ENCODE data around the gene PRPH2. TPM values are rescaled to one million over a fixed set of nuclear protein-coding genes. Genes with fewer than 3 reads are reported as not detected.
A peak's percentile ranks its signal among the peaks of the same experiment; 100 is the strongest.

The PRPH2 gene
- total RNA-seq, 4 donors from 2014 or later, result 0.59 to 11.4 (median 3.6) TPM

DNA sequence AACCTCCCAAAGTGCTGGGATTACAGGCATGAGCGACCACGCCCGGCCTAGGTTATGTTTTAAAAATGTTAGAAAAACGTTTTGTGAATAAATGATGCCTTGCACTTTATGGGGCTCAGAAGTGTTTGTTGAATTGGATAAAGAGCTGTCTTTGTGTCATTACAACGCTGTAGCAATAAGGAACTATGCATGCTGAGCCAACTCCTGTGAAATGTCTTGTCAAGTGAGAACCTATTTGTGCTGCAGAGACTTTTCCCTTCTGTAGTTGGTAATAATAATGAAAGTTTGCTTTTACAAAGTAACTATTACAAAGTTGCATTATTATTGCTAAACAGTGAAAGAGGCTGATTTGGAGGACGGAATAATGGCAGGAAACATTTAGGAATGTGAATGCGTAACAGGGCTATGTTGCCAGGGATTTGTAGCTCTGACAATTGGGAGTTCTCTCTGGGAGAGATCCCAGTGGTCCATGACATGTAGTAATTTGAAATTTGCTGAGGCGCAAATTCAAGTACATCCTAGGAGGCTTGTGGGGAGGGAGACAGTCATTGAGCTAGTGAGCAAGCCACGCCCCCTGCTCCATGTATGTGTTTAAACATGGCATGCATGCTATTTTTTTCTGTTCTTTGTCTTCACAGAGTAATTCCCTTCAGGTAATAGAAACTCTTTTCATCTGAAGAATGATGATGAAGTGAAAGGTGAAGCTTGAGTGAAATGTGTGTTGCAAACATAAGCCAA lies 42.7 kb upstream of the PRPH2 start:
- H3K27ac ChIP-seq, result no peak overlapping the region
- WGBS, 2 donors, result 72 to 75% methylated on average over 9 of the region's 9 CpGs
- TF ChIP-seq POLR2A (IDR thresholded peaks at IDR 0.05), result no peak
- TF ChIP-seq, protein P1, sequence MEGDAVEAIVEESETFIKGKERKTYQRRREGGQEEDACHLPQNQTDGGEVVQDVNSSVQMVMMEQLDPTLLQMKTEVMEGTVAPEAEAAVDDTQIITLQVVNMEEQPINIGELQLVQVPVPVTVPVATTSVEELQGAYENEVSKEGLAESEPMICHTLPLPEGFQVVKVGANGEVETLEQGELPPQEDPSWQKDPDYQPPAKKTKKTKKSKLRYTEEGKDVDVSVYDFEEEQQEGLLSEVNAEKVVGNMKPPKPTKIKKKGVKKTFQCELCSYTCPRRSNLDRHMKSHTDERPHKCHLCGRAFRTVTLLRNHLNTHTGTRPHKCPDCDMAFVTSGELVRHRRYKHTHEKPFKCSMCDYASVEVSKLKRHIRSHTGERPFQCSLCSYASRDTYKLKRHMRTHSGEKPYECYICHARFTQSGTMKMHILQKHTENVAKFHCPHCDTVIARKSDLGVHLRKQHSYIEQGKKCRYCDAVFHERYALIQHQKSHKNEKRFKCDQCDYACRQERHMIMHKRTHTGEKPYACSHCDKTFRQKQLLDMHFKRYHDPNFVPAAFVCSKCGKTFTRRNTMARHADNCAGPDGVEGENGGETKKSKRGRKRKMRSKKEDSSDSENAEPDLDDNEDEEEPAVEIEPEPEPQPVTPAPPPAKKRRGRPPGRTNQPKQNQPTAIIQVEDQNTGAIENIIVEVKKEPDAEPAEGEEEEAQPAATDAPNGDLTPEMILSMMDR (IDR thresholded peaks at IDR 0.05), result no peak
- H3K27me3 ChIP-seq, result no peaks in the 10 kb centered on the region
- H3K9me3 ChIP-seq, result no peaks in the 10 kb centered on the region
- no peak overlapping the region for H3K4me3 ChIP-seq (replicated peaks in 1 of 3)
- intact Hi-C loops (cut with DNase I), result no loop called here
- H3K4me1 ChIP-seq, result no peaks in the 10 kb centered on the region
- peak in 1 of 2 donors; percentile 40 for DNase-seq
- H3K36me3 ChIP-seq, result no peaks in the 10 kb centered on the region

- Histone ChIP-seq H3K36me3 (no peaks in the 10 kb centered on the region), H3K4me3 (replicated peaks in 1 of 3) (no peak overlapping the region), H3K27me3 (no peaks in the 10 kb centered on the region), H3K9me3 (no peaks in the 10 kb centered on the region), H3K4me1 (no peaks in the 10 kb centered on the region), H3K27ac (no peak overlapping the region)
- TF ChIP-seq, protein P1 (IDR thresholded peaks at IDR 0.05), result no peak
- TF ChIP-seq POLR2A (IDR thresholded peaks at IDR 0.05), result no peak
- intact Hi-C loops (cut with DNase I), result no loop called here
- WGBS, 2 donors, result 83 to 86% methylated on average over 3 of the region's 3 CpGs
- no peak for DNase-seq
These were observed 40.6 kb upstream of the PRPH2 start for GRCh38 chr6:42762950-42763349.

DNA sequence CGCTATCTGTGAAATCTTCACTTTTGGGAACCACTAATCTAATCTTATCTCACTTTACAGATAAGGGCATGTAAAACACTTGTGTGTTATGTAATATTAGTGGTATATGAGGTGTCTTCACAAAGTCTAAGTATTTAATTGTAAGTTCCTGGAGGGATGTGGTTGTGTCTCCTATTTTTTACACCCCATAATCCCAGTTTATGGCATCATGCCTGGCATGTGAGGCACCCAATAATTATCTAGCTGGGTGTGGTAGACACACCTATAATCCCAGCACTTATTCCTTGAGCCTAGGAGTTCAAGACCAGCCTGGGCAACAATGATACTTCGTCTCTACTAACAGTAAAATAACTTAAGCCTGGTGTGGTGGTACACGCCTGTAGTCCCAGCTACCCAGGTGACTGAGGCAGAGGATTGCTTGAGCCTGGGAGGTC lies 40.0 kb upstream of the PRPH2 start:
- Histone ChIP-seq H3K36me3 (no peaks in the 10 kb centered on the region), H3K4me3 (replicated peaks in 1 of 3) (no peak overlapping the region), H3K4me1 (no peaks in the 10 kb centered on the region), H3K9me3 (no peaks in the 10 kb centered on the region), H3K27ac (no peak overlapping the region), H3K27me3 (no peaks in the 10 kb centered on the region)
- 97 to 99% methylated on average over 3 of the region's 3 CpGs for WGBS, 2 donors
- TF ChIP-seq, protein P1 (IDR thresholded peaks at IDR 0.05), result no peak
- no peak for TF ChIP-seq POLR2A (IDR thresholded peaks at IDR 0.05)
- intact Hi-C loops (cut with DNase I), result no loop called here
- no peak for DNase-seq

DNA sequence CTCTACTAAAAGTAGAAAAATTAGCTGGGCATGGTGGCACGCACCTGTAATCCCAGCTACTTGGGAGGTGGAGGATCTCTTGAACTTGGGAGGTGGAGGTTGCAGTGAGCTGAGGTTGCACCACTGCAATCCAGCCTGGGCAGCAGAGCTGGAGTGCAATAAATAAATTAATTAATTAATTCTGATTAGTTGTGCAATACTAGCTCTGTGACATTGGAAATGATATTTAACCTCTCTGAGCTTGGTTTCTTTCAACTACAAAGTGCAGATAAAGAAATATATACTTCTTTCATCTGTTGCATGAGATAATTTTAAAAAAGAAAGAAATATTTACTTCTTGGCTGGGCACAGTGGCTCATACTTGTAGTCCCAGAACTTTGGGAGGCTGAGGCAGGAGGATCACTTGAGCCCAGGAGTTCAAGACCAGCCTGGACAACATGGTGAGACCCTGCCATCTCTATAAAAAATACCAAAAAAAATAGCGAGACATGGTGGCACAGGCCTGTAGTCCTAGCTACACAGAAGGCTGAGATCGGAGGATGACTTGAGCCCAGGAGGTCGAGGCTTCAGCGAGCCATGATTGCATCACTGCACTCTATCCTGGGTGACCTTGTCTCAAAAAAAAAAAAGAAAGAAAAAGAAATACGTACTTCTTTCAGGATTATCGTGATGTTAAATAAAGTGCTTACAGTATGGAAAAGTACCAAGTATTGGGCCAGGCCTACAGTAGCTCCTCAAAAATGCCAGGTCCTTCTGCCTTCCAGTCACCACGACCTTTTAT lies 39.1 kb upstream of the PRPH2 start:
- no peaks in the 10 kb centered on the region for H3K27me3 ChIP-seq
- DNase-seq, result no peak
- intact Hi-C loops (cut with DNase I), result no loop called here
- no peaks in the 10 kb centered on the region for H3K9me3 ChIP-seq
- WGBS, 2 donors, result 90 to 92% methylated on average over 8 of the region's 8 CpGs
- H3K36me3 ChIP-seq, result no peaks in the 10 kb centered on the region
- H3K27ac ChIP-seq, result no peak overlapping the region
- H3K4me3 ChIP-seq (replicated peaks in 1 of 3), result no peak overlapping the region
- TF ChIP-seq, protein P1 (IDR thresholded peaks at IDR 0.05), result no peak
- no peak for TF ChIP-seq POLR2A (IDR thresholded peaks at IDR 0.05)
- no peaks in the 10 kb centered on the region for H3K4me1 ChIP-seq

Data from thyroid gland (tissue), 4 donors.